T-helper 1 cell treated with Interleukin-12 subunit alpha and Interleukin-12 subunit beta and Interleukin-4 antibody, amounts not matched to agents 30 μg/mL and 1 μg/mL, for 36 hours (primary cell): ENCODE measurements around the gene CSTB.

Experiments
- H3K27ac Mint-ChIP-seq: one replicate; pipeline ENCODE4 v1.8.0; 2021; ENCODE audit warnings: mild to moderate bottlenecking, mixed read lengths
- H3K27me3 Mint-ChIP-seq: one replicate; pipeline ENCODE4 v1.8.0; 2021; ENCODE audit warnings: low read depth, mixed read lengths
- H3K36me3 Mint-ChIP-seq: one replicate; pipeline ENCODE4 v1.8.0; 2021; ENCODE audit warnings: low read depth, mixed read lengths
- H3K4me1 Mint-ChIP-seq: one replicate; pipeline ENCODE4 v1.8.0; 2021; ENCODE audit warnings: low read depth, mixed read lengths
- H3K4me3 Mint-ChIP-seq: one replicate; pipeline ENCODE4 v1.8.0; 2021; ENCODE audit warnings: mild to moderate bottlenecking, moderate library complexity, mixed read lengths
- H3K9me3 Mint-ChIP-seq: one replicate; pipeline ENCODE4 v1.8.0; 2021; ENCODE audit warnings: mixed read lengths

Gene CSTB

GRCh38 chr21:43771698-43772424, 4.2 kb downstream of the CSTB start:
- no peaks in the 10 kb centered on the region for H3K27me3 Mint-ChIP-seq
- H3K36me3 Mint-ChIP-seq: peaks cover 33% of the 10 kb centered on the region
- H3K9me3 Mint-ChIP-seq: peaks cover 8% of the 10 kb centered on the region
- no peak overlapping the region for H3K4me3 Mint-ChIP-seq
- H3K27ac Mint-ChIP-seq: peak overlapping the region; percentile 20
- peaks cover 26% of the 10 kb centered on the region for H3K4me1 Mint-ChIP-seq

- Mint-ChIP-seq H3K27me3 (no peaks in the 10 kb centered on the region), H3K4me1 (peaks cover 26% of the 10 kb centered on the region), H3K27ac (no peak overlapping the region), H3K9me3 (peaks cover 8% of the 10 kb centered on the region), H3K4me3 (no peak overlapping the region), H3K36me3 (peaks cover 33% of the 10 kb centered on the region)
Observed at GRCh38 chr21:43771199-43771675, 4.9 kb downstream of the CSTB start.

GRCh38 chr21:43770066-43770655, 5.9 kb downstream of the CSTB start:
- Mint-ChIP-seq H3K4me3 (no peak overlapping the region), H3K36me3 (peaks cover 28% of the 10 kb centered on the region), H3K27ac (no peak overlapping the region), H3K4me1 (peaks cover 20% of the 10 kb centered on the region), H3K27me3 (no peaks in the 10 kb centered on the region), H3K9me3 (peaks cover 8% of the 10 kb centered on the region)

- Mint-ChIP-seq H3K36me3 (peaks cover 25% of the 10 kb centered on the region), H3K4me1 (peaks cover 16% of the 10 kb centered on the region), H3K27me3 (no peaks in the 10 kb centered on the region), H3K9me3 (peaks cover 8% of the 10 kb centered on the region), H3K27ac (no peak overlapping the region), H3K4me3 (no peak overlapping the region)
Observed at GRCh38 chr21:43769325-43769958, 6.7 kb downstream of the CSTB start.

- Mint-ChIP-seq H3K4me3 (no peak overlapping the region), H3K27me3 (no peaks in the 10 kb centered on the region), H3K9me3 (peaks cover 8% of the 10 kb centered on the region), H3K36me3 (peaks cover 19% of the 10 kb centered on the region), H3K4me1 (peaks cover 11% of the 10 kb centered on the region), H3K27ac (peak overlapping the region; percentile 18)
Observed at GRCh38 chr21:43768868-43769167, 7.3 kb downstream of the CSTB start.

DNA sequence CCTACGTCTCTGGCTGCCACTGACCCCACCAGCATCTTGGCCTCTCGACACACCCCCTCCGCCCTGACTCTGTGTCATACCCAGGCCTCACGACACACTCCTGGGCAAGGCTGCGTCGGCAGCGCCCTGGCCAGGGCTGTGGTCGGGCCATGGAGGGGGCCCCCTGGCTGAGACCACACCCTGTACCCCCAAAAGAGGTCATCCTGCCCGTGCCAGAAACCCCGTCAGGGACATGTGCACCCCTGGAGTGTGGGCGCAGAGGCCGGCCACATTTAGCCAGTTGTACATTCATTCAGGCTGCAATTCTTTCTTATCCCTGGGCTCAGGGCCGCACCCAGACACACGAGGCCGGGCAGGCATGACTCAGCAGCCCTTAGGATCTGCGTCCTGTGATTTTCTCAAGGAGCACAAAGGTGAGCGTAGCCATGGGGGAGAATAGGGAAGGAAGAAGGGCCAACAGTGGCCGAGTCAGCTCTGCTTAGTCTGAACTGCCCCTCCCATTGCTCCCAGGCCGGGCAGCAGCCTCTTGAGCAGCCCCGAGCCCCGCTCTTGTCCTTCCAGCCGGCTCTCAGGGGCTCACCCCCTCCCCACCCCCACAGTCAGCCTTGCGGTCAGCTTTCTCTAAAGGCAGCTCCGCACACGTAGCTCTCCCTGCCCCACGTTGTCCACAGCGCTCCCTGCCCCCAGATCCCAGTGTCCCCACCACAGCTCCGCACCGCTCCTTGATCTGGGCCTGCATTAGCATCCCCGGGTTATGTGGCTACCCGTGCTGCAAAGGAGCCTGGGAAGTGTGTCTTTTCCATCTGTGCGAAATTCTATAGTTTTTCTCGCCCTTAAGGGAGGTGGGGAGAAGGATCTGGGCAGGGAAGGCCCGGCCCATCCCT, 7.9 kb downstream of the CSTB start:
- H3K27ac Mint-ChIP-seq: peak overlapping the region; percentile 18
- H3K9me3 Mint-ChIP-seq: peaks cover 8% of the 10 kb centered on the region
- peaks cover 14% of the 10 kb centered on the region for H3K36me3 Mint-ChIP-seq
- H3K27me3 Mint-ChIP-seq: no peaks in the 10 kb centered on the region
- peaks cover 8% of the 10 kb centered on the region for H3K4me1 Mint-ChIP-seq
- no peak overlapping the region for H3K4me3 Mint-ChIP-seq

DNA sequence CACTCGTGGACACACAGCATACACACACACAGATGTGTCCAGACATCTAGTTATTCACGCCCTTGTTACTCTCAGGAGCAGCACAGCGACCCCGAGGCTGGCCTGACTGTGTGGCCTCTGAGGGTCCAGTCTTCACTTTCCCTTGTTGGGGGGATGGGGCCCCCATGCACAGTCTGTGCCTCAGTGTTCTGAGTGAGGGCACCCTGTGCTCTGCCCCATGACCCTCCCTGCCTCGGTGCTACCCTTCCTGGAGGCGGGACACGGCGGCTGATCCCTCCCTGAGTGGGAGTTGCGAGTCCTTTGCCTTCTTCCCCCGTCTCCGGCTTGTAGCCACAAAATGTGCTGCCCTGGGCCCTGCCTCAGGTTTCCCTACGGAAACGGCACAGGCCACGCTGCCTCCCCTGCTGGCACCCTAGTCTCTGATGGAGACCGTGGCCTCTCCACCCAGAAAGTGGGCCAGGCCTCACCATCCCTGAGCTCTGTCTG, 8.6 kb downstream of the CSTB start:
- H3K27me3 Mint-ChIP-seq: no peaks in the 10 kb centered on the region
- H3K4me3 Mint-ChIP-seq: no peak overlapping the region
- H3K27ac Mint-ChIP-seq: no peak overlapping the region
- H3K36me3 Mint-ChIP-seq: peaks cover 12% of the 10 kb centered on the region
- peaks cover 6% of the 10 kb centered on the region for H3K4me1 Mint-ChIP-seq
- H3K9me3 Mint-ChIP-seq: peaks cover 8% of the 10 kb centered on the region

GRCh38 chr21:43766734-43767497, 9.2 kb downstream of the CSTB start:
- peaks cover 8% of the 10 kb centered on the region for H3K9me3 Mint-ChIP-seq
- H3K27me3 Mint-ChIP-seq: no peaks in the 10 kb centered on the region
- H3K4me1 Mint-ChIP-seq: peaks cover 6% of the 10 kb centered on the region
- H3K27ac Mint-ChIP-seq: no peak overlapping the region
- peaks cover 10% of the 10 kb centered on the region for H3K36me3 Mint-ChIP-seq
- no peak overlapping the region for H3K4me3 Mint-ChIP-seq

- Mint-ChIP-seq H3K27me3 (no peaks in the 10 kb centered on the region), H3K4me1 (no peaks in the 10 kb centered on the region), H3K9me3 (no peaks in the 10 kb centered on the region)
Observed at GRCh38 chr21:43764576-43765495, 11.3 kb downstream of the CSTB start.

DNA sequence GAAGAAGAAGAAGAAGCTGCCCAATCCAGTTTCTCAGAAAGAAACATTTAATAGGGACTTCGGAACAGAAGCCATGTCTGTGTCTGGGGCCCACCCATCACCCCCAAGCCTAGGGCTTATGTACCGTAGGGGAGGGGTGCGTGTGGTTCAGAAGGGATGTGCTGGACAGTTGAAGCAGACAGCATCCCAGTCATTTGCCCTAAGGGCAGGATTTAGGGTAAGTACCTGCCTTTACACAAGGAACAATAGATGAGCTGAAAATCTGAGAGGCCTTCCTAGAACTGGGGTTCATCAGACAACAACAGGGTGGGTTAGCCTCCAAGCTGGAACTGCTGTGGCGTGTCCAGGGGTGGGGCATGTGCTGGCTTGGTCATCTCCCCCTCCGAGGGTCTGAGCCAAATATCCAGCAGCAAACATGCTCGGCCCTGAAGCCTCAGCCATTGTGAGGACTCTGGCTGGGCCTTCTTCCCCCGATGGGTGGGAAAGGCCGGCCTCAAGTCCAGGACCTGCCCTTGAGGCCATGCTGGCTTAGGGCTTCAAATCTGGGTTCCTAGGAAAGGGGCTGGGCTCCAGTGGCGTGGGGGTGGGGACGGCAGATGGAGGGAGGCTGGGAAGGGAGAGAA, 12.1 kb downstream of the CSTB start:
- H3K27me3 Mint-ChIP-seq: no peaks in the 10 kb centered on the region
- peaks cover 4% of the 10 kb centered on the region for H3K36me3 Mint-ChIP-seq
- H3K27ac Mint-ChIP-seq: no peak overlapping the region
- no peak overlapping the region for H3K4me3 Mint-ChIP-seq
- H3K4me1 Mint-ChIP-seq: no peaks in the 10 kb centered on the region
- H3K9me3 Mint-ChIP-seq: no peaks in the 10 kb centered on the region

More at GRCh38 chr21:43764576-43765495, 11.3 kb downstream of the CSTB start:
- Mint-ChIP-seq H3K4me3 (no peak overlapping the region), H3K27ac (no peak overlapping the region), H3K36me3 (peaks cover 4% of the 10 kb centered on the region)

GRCh38 chr21:43762303-43763128, 13.6 kb downstream of the CSTB start:
- Mint-ChIP-seq H3K27me3 (no peaks in the 10 kb centered on the region), H3K4me1 (no peaks in the 10 kb centered on the region), H3K27ac (no peak overlapping the region), H3K4me3 (no peak overlapping the region), H3K36me3 (peaks cover 4% of the 10 kb centered on the region), H3K9me3 (no peaks in the 10 kb centered on the region)

- Mint-ChIP-seq H3K9me3 (no peaks in the 10 kb centered on the region), H3K36me3 (peaks cover 4% of the 10 kb centered on the region), H3K4me1 (no peaks in the 10 kb centered on the region), H3K4me3 (no peak overlapping the region), H3K27ac (no peak overlapping the region), H3K27me3 (no peaks in the 10 kb centered on the region)
Observed at GRCh38 chr21:43761886-43762285, 14.2 kb downstream of the CSTB start.
